ENCODE results near the gene WFS1.
A peak's percentile ranks its signal among the peaks of the same experiment; 100 is the strongest.

WFS1 gene

DNA sequence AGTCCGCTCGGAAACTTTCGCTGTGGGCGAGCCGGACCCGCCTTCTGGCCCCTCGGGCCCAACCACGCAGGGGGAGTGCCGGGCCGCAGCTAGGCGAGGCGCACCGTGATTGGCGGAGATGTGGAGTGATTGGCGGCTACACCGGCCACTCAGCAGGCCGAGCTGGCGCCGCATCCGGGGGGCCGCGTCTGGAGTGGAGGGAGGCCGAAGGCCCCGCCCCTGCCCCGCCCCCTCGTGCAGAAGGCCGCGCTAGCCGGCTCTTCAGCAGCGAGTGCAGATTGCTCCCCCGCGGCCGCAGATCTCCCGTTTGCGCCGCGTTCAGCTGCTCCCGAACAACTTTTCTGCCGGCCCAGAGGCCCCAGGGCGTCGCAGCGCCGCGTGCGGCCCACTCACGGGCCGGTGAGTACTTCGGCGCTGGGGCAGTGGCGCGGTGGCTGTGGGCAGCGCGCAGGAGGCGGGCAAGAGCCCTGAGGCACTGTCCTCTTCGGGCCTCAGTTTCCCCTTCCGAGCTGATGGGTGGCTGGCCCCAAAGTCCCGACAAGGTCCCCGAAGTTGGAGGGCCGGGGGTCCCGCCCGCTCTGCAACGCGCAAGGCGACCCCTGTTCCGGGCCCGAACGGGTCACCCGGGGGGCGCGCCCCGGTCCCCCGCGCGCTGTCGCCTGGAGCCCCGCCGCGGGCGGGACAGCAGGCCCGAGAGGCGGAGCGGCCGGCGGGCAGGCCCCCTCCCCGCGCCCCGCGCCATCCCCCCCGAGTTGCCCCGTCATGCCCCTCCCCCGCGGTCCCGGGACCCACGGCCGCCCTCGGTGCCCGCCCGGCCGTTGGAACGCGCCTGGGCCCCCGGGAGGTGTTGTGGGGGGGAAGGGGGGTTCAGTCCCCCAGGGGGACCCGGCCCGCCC, at the start of gene WFS1:
WFS1 (plus strand) TSS at position 235 of the 896 bp plus-strand sequence. CDS start 7,606 bp downstream, outside the sequence.
- DNase-seq (ENCODE audit: low read depth), result peak; percentile 99

GRCh38 chr4:6221301-6221850, 48.3 kb upstream of the WFS1 start:
- DNase-seq (ENCODE audit: low read depth), result no peak
- H3K4me3 ChIP-seq (ENCODE audit: low read depth, low read length), result no peak overlapping the region

More for the DNA sequence above, at the start of gene WFS1:
- TF ChIP-seq, protein P1, sequence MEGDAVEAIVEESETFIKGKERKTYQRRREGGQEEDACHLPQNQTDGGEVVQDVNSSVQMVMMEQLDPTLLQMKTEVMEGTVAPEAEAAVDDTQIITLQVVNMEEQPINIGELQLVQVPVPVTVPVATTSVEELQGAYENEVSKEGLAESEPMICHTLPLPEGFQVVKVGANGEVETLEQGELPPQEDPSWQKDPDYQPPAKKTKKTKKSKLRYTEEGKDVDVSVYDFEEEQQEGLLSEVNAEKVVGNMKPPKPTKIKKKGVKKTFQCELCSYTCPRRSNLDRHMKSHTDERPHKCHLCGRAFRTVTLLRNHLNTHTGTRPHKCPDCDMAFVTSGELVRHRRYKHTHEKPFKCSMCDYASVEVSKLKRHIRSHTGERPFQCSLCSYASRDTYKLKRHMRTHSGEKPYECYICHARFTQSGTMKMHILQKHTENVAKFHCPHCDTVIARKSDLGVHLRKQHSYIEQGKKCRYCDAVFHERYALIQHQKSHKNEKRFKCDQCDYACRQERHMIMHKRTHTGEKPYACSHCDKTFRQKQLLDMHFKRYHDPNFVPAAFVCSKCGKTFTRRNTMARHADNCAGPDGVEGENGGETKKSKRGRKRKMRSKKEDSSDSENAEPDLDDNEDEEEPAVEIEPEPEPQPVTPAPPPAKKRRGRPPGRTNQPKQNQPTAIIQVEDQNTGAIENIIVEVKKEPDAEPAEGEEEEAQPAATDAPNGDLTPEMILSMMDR (IDR thresholded peaks at IDR 0.05; ENCODE audit: insufficient read depth, low read depth, low read length, missing control alignments), result no peak
- peak within 1 kb of the TSS; percentile 64 for H3K4me3 ChIP-seq (ENCODE audit: low read depth, low read length)

GRCh38 chr4:6221851-6222760, 47.5 kb upstream of the WFS1 start:
- no peak overlapping the region for H3K4me3 ChIP-seq (ENCODE audit: low read depth, low read length)
- DNase-seq (ENCODE audit: low read depth), result no peak
- TF ChIP-seq, protein P1 (IDR thresholded peaks at IDR 0.05; ENCODE audit: insufficient read depth, low read depth, low read length, missing control alignments), result no peak

More at GRCh38 chr4:6221301-6221850, 48.3 kb upstream of the WFS1 start:
- TF ChIP-seq, protein P1 (IDR thresholded peaks at IDR 0.05; ENCODE audit: insufficient read depth, low read depth, low read length, missing control alignments), result no peak

- DNase-seq (ENCODE audit: low read depth), result no peak
- TF ChIP-seq, protein P1 (IDR thresholded peaks at IDR 0.05; ENCODE audit: insufficient read depth, low read depth, low read length, missing control alignments), result no peak
- H3K4me3 ChIP-seq (ENCODE audit: low read depth, low read length), result no peak overlapping the region
Observed at GRCh38 chr4:6222761-6223292, 46.8 kb upstream of the WFS1 start.

- no peak for DNase-seq (ENCODE audit: low read depth)
- no peak overlapping the region for H3K4me3 ChIP-seq (ENCODE audit: low read depth, low read length)
- TF ChIP-seq, protein P1 (IDR thresholded peaks at IDR 0.05; ENCODE audit: insufficient read depth, low read depth, low read length, missing control alignments), result no peak
Observed at GRCh38 chr4:6224735-6225134, 44.9 kb upstream of the WFS1 start.

- H3K4me3 ChIP-seq (ENCODE audit: low read depth, low read length), result no peak overlapping the region
- peak; percentile 28 for DNase-seq (ENCODE audit: low read depth)
- TF ChIP-seq, protein P1 (IDR thresholded peaks at IDR 0.05; ENCODE audit: insufficient read depth, low read depth, low read length, missing control alignments), result no peak
Observed at GRCh38 chr4:6225469-6225868, 44.2 kb upstream of the WFS1 start.
